C4-2B (cell line): ENCODE results near the gene POGZ.

ENCODE experiments used
- ZFX ChIP-seq: fragments of 450-650 bp; IDR thresholded peaks from 2 replicates; pipeline ENCODE4 v1.6.1; 2017
- TF ChIP-seq, protein P1 (sequence below): fragments of 450-650 bp; conservative IDR thresholded peaks from 2 replicates; pipeline ENCODE4 v1.5.1; 2017; ENCODE audit warnings: mild to moderate bottlenecking

GRCh38 chr1:151405187-151405951 is 53.9 kb downstream of the POGZ start:
- TF ChIP-seq, protein P1, sequence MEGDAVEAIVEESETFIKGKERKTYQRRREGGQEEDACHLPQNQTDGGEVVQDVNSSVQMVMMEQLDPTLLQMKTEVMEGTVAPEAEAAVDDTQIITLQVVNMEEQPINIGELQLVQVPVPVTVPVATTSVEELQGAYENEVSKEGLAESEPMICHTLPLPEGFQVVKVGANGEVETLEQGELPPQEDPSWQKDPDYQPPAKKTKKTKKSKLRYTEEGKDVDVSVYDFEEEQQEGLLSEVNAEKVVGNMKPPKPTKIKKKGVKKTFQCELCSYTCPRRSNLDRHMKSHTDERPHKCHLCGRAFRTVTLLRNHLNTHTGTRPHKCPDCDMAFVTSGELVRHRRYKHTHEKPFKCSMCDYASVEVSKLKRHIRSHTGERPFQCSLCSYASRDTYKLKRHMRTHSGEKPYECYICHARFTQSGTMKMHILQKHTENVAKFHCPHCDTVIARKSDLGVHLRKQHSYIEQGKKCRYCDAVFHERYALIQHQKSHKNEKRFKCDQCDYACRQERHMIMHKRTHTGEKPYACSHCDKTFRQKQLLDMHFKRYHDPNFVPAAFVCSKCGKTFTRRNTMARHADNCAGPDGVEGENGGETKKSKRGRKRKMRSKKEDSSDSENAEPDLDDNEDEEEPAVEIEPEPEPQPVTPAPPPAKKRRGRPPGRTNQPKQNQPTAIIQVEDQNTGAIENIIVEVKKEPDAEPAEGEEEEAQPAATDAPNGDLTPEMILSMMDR: no peak
- TF ChIP-seq ZFX: no peak
